GM18520 (cell line): ENCODE data around the gene RHEB.

ENCODE experiments used
- ATAC-seq: cut with Tn5 transposase; IDR thresholded peaks from one replicate; pipeline ENCODE4 v1.9.1; 2021; ENCODE audit not compliant: unreplicated experiment

The RHEB gene

DNA sequence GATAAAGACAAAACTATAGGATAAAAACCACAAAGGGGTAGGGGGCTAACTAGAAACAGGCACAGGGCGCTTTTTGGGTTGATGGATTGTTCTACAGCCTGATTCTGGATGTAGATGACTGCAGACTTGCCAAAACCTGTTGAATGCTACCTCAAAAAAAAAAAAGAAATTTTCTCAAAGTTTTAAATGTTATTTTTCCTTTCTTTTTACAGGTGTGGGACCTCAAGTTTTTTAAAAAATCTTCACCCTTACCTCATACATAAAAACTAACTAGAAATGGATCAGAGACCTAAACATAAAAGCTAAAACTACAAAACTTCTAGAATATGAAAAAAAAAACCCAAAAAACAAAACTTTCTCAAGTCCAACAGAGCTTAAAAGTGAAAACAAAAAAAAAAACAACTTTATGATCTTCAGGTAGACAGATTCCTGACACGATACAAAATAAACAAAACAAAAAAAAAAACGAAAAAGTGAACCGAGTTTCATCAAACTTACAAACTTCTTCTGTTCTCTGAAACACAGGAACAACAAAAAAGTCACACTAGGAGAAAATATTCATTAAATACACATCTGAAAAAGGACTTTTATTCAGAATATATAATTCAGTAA is 14.9 kb downstream of the RHEB start:
- ATAC-seq = no peak

DNA sequence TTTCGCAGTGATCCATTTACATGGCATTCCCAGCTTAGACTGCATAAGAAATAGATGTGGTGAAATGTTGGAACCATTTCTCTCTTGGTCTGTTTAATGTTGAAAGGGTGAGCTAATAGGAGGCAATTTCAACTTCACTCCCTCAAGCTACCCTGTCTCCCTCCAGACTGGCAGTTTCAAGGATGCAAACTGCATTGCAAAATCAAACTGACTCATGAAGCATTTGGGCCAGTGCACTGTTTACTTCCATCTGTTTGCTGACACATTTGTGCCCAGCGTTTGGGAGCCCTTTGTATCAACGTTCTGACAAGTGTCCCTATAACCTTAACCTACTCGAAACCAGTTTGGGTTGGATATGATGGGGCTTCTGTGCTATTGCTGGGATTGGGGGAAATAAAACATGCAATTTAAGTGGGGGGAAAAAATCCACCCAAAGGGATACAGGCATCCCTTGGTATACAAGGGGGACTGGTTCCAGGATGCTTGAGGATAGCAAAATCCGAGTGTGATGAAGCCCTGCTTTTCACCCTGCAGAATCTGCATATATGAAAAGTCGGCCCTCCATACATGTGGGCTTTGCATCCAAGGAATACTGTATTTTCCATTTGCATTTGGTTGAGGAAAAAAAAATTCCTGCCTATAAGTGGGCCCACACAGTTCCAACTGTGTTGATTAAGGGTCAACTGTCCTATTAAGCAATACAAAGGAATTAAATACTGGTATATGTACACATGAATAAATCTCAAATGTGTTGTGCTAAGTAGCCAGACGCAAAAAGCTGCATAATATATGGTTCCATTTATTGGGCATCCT is 15.6 kb downstream of the RHEB start:
- ATAC-seq = no peak

DNA sequence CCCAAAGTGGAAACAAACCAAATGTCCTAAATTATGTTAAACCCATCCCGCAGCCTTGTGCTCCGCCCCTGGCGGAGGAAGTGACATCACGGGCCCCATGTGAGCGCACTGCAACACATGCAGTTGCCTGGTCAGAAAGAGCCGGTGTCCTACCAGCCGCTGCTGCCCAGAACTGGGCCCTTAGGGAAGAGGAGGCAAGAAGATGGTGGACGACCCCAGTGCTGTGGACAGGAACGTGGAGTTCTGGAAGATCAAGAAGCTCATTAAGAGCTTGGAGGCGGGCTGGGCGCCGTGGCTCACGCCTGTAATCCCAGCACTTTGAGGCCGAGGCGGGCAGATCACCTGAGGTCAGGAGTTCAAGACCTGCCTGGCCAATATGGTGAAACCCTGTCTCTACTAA is 18.0 kb downstream of the RHEB start:
- ATAC-seq = no peak

DNA sequence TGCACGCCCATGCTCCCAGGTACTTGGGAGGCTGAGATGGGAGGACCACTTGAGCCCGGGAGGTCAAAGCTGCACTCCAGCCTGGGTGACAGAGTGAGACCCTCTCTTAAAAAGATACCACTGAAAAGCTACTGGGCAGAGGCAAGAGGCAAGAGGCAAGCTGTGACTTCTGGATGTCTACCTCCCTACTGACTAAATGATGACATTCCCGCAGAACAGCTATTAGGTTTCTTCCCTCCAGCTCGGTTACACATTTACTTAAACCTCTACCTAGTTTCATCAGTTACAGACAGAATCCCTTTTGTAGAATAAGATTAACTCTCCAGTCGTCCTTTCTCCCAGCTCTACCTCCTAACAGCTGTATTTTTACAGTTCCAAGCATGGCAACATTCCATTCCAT is 21.2 kb downstream of the RHEB start:
- ATAC-seq = no peak

DNA sequence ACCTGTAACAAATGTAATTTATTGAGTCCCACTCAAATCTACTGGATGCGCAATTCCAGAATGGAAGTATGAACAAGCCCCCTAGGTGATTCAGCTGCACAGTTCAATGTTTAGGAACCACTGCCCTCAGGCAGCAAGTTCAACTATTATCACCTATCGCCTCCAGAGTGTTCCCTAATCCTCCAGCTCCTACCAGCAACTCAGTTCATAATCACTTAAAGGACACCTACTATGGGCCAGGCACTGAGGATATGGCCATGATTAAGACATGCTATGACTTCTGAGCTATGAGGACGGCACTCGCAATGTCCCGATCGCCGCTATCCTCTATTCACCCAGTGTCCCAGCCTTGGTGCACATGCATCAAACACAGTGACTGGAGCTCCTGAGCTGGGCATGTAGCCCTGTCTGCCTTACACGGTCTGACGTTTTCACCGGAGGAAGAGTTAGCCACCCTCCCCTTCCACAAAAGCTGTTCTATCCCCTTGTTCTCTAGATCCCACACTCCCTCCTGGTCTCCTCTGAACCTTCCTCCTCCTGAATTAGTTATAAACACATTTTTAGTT is 22.3 kb downstream of the RHEB start:
- ATAC-seq = no peak

DNA sequence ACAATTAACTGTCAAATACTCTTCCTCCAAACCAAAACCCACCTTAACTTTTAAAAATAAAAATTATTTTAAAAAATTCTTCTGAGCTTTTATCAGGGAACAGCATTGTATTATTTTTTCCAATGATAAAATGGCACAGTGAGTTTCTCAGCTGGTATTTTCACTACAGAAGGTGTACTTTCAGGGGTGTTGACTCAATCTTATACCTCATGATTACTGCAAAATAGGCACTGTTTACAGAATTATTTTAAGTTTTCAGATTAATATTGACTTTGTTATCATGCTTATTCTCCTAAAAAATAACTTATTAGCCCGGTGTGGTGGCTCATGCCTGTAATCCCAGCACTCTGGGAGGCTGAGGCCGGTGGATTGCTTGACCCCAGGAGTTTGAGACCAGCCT is 24.3 kb downstream of the RHEB start:
- ATAC-seq = no peak

DNA sequence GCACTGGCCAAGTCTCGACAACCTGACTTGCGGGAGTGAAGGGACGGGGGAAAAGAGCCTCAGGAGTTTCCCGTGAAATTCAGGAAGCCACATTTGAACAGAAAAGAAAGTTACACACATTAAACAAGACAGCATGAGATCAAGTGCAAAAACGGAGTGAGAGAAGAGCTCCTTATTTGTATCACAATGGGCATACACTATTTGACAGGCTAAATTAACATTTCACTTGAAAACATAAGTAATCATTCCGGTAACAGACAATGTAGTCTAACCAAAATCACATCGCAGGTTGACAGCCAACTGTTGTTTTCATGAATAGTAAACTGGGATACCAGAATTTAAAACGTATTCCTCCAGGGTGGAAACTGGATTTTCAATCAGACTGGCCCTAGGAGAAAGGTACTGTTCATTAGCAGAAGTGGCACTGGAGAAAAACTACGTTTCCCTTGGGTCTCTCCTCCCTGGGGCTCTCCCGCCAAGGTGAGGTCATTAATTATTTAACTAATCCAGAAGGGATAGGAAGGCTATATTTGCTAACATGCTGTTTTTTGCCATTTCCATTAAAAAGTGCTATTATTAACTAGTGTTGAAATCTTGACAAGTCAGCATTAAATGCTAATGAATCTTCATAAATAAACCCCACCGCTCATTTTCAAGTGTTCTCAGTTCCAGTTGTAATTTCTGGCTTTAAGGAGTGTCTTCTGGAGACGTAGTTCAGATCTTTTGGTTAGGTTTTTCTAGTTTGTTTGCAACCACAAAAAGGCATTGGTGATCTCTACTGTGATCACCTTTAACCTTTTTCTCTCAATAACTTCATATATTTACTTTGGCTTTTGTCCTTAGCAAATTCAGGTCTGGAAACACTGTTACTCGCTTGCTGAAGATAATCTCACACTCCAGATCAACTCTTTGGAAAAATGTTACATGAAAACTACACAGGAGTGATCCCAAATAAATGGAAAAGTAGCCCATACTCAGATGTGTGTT is 25.1 kb downstream of the RHEB start:
- ATAC-seq = no peak

DNA sequence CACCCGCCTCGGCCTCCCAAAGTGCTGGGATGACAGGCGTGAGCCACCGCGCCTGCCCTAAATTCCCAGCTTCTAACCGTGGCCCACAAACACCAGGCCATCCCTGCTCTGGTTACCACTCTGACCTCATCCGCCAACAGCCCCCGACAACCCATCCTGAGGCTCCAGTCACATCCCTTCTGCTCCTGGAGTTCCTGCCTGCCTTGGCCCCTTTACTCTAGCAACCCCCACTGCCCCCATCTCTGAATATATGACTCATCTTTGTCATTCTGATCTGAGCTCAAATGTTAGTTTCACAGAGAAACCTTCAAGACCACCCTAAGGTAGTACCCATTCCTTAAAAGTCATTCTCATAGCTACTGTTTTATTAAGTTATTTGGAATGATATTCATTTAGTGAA is 26.6 kb downstream of the RHEB start:
- ATAC-seq = no peak

DNA sequence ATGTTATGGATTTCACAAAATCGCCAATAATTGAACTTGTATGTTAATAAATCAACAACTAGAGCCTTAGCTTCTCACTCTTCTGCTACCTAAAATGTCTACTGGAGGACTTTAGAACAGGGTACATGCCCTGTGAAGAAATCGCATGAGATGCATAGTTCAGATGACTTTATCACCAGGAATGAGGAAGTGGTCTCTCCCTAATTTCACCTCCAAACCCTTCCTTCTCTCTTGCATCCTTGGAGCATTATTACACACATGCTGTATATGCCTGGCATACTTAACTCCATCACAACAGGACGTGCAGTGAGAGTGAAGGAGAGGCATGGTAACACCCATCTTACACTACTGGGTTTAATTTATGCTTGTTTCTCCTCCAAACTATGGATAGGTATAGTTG is 27.8 kb downstream of the RHEB start:
- no peak for ATAC-seq

DNA sequence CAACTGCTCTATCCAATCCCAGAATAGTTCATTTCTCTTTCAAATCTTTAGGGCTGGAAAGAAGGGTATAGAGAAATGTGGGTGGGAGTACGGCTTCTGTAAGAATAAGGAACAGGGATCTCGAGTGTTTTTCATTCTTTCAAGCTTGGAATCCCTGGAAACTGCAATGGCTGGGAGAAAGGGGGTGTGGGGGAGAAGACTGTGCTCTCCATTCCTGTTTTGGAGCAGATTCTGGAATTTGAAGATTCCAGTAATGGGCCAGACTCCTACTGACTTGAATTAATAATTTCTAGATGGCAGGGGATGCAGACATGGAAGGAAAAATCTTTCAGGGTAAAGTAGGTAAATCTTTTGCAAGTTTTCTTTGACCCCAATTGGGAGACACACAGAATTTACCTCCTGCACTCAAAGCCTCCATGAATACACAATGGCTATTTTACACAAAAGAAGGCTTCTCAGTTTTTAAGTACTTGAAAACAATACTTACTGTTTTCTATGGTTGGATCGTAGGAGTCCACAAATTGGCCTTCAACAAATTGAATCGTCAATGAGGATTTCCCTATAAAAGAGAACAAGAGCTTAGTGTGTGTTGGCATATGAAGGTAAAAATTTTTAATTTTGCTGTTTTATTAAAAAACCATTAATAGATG is 29.1 kb downstream of the RHEB start:
- ATAC-seq = no peak

DNA sequence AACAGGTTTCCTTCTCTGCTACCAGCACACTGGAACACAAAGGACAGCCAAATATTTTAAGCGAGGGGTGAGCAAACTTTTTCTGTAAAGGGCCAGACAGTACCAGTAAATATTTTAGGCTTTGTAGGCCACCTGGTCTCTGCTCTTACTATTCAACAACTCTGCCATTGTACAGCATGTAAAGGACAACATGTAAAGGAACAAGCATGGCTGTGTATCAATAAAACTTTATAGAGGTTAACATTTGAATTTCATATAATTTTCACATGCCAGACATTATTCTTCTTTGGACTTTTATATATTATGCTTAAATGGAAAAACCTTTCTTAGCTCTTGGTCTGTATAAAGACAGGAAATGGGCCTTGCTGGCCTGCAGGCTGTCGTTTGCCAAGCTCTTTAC is 30.2 kb downstream of the RHEB start:
- ATAC-seq = no peak

DNA sequence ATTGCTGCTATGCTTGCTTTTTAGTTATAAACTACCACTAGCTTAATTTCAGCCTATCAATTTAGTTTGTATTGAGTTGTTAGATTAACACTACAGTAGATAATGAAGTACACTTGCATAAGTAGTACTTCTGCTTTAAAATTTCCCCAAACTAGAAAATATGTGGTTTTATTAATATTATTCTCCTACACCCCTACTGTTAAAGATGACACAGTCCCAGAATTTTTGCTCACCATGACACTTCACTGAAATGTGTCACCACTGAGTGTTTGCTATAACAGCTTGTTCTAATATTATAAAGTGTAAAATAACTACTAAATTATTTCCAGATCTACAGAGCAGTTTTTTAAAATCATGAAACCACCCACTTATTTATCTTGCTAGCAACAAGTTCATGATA is 31.6 kb downstream of the RHEB start:
- ATAC-seq = no peak

DNA sequence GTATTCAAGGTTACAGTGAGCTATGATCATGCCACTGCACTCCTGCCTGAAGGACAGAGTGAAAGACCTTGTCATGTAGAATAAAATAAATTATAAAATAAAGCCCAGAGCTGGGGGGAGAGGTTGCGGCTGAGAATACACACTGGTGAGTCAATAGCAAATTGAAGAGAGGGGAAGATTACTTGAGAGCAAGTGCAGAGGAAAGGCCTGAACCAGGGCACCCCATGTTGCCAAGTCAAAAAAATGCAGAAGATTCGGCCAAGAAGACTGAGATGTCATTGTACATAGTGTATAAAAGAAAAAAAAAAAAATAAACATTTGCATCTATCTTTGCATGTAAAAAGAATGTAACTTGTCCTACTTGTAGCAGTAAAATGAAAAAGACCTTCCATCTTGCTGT is 32.5 kb downstream of the RHEB start:
- no peak for ATAC-seq

DNA sequence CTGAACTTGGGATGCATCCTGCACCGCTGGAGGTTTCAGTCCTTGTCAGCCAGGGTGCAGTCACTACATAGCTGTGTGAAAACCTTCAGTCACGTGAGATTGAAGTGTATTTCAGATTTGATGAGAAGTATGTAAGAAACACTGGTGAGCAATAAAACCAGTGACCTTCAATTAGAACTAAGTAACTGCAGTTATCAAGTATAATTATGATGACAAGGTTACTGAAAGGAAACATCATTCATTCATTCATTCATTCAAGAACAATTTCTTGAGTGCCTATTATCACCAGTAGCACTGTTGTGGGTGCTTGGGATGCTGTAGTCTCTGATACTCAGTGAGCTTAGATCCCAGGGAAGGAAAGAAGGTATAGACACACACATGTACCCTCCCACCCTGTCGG is 33.6 kb downstream of the RHEB start:
- ATAC-seq = no peak

DNA sequence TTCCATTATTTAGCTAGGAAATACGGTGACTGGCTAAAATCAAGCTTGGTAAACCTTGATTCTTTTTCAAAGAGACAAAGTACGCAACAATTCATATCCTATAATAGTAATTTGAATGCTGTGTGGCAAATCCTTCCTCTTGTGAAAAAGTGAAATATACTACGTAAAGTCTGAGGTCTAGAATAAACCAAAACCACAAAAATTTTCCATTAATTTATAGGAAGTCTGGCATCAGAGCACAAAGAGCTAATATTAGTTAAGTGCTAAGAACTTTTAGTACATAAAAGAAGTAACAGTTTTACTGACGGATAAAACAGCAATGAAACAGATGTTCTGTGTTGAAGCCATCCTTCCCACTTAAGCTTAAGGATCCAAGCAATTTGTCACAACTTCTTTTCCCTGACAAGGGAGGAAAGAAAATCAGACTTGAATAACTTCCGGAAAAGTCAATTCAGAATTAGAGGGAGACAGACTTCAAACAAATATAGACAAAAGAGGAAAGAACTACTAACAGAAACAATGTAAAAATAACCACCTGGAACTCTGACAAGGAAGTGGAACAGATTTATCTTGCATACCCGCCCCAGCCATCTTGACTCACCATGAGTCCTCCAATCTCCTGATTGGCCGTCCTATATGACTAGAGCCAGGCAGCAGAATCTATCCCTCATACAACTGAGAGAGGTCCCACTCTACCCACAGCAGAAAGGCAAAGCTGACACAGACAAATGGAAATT is 34.6 kb downstream of the RHEB start:
- no peak for ATAC-seq

DNA sequence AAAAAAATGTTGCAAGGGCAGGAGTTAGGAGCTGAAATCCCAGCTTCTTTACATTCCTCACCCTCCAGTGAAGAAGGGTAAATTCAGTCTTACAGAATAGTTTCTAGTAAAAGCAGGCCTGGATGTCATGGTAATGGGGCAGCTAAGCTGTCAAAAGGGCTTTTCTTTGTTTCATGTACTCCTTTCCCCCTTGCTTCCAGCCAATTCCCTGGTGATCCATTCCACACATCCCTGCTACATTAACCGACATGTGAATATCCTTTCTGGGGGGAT is 36.0 kb downstream of the RHEB start:
- no peak for ATAC-seq

DNA sequence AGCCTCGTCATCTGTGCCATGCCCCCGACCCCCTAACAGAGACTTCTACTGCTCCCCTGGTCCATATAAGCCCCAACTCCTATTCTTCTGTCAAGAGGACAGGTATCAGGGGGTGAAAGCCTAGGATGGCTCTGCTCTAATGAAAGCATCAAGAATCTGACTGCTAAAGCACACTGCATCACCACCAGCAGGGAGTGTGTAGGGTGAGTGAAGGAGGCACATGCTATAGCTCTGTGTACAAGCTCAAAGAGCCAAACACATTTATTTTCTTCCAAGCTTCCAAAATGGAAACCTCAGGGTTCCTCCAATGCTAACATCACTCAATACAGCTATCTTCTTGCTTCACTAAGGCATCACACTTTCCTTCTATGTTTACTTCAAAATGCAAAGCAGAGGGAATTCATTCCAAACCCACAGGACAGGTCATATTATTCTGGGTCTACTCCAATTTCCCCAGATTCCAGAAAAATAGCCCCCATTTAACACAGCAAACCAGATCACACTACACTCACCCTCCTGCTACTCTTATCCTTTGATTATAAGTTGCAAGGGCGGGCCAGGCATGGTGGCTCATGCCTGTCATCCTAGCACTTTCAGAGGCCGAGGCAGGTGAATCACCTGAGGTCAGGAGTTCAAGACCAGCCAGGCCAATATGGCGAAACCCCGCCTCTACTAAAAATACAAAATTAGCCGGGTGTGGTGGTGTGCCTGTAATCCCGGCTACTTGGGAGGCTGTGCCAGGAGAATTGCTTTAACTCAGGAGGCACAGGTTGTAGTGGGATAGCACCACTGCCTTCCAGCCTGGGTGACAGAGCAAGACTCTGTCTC is 36.6 kb downstream of the RHEB start:
- ATAC-seq = no peak

DNA sequence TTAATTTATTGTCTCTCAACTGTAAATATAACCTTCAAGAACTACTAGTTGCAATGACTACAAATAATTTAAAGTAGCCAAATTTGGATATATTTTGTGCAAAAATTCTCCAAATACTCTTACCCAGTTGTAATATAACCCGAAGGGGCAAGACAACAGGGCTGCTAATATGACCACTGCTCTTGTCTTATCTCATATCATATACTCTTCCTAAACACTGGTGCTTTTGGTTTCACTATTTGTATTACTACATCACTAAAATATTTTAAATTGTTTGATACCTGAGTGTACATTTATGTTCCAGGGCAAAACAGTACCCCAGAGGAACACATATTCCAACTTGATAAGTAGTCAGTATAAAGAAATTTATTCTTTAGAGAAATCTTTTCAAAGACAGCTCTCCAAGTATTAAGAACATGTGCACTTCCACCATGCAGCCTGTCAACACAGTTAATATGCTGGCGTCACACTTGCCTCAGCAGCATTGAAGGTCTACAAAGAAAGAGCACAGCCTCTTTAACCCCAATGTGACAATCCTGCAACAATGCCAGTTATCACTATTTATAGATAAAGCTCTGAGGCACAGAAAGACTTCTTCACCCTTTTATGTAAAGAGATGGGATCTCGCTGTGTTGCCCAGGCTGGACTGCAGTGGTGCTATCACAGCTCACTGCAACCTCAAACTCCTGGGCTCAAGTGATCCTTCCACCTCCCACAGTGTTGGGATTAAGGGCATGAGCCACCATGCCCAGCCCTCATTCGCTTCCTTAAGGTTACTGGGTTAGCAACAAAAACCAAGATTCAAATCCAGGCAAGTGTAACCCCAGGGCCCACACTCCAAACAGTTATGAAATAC is 37.8 kb downstream of the RHEB start:
- ATAC-seq = no peak

DNA sequence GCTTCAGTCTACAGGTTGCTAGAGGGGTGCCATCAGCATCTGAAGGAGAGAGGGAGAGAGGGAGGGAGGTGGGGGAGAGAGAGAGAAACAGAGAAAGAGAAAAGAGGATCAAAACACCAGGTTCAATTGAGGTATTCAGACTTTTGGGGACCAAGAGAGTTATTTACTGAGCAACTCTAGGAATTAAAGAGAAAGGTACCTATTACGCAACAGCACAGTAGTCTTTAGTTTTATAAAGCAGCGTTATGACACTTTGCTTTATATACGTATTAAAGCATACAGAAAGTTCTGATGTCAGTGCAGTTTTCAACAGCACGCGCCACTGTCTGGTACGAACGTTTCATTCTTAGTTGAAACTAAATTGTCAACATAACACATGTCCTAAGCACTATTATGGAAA is 41.8 kb downstream of the RHEB start:
- ATAC-seq = no peak
